ENCODE measurements around the gene TSPAN32.
A peak's percentile ranks its signal among the peaks of the same experiment; 100 is the strongest.

Gene TSPAN32

GRCh38 chr11:2309251-2310072 is 7.6 kb downstream of the TSPAN32 start:
- no peak overlapping the region for H3K4me3 ChIP-seq (ENCODE audit: control insufficient read depth, low read depth, low read length)
- DNase-seq (ENCODE audit: low read depth): no peak
- TF ChIP-seq, protein P1, sequence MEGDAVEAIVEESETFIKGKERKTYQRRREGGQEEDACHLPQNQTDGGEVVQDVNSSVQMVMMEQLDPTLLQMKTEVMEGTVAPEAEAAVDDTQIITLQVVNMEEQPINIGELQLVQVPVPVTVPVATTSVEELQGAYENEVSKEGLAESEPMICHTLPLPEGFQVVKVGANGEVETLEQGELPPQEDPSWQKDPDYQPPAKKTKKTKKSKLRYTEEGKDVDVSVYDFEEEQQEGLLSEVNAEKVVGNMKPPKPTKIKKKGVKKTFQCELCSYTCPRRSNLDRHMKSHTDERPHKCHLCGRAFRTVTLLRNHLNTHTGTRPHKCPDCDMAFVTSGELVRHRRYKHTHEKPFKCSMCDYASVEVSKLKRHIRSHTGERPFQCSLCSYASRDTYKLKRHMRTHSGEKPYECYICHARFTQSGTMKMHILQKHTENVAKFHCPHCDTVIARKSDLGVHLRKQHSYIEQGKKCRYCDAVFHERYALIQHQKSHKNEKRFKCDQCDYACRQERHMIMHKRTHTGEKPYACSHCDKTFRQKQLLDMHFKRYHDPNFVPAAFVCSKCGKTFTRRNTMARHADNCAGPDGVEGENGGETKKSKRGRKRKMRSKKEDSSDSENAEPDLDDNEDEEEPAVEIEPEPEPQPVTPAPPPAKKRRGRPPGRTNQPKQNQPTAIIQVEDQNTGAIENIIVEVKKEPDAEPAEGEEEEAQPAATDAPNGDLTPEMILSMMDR (IDR thresholded peaks at IDR 0.05; ENCODE audit: control insufficient read depth, insufficient read depth, low read depth, low read length, missing control alignments): no peak

GRCh38 chr11:2310073-2310785 is 8.4 kb downstream of the TSPAN32 start:
- no peak for DNase-seq (ENCODE audit: low read depth)
- no peak overlapping the region for H3K4me3 ChIP-seq (ENCODE audit: control insufficient read depth, low read depth, low read length)
- TF ChIP-seq, protein P1 (IDR thresholded peaks at IDR 0.05; ENCODE audit: control insufficient read depth, insufficient read depth, low read depth, low read length, missing control alignments): no peak

DNA sequence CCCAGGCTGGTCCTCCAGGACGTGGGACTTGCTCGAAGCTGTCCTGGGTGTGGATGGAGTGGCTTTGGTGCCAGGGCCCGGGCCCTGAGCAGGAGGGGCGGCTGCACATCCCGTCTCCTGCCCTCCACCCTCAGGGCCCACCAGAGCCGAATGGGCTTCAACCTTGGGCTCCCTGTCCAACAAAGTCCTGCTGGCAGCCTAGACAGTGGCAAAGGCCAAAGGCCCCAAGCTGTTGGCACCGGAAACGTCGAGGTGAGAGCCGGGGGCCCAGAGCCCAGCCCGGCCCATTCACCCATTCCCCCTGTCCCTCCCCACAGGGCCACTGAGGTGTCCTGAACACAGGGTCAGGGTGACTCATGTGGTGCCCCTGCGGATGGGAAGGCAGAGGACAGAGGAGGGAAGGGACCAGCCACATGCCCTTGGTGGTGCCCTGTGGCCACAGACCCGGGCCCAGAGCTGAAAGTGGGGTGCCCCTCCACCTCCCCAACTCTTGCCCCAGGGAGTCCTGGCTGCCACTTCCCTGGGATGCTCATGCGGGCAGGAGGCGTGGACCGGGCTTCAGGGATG is 9.1 kb downstream of the TSPAN32 start:
- no peak overlapping the region for H3K4me3 ChIP-seq (ENCODE audit: control insufficient read depth, low read depth, low read length)
- DNase-seq (ENCODE audit: low read depth): no peak
- TF ChIP-seq, protein P1 (IDR thresholded peaks at IDR 0.05; ENCODE audit: control insufficient read depth, insufficient read depth, low read depth, low read length, missing control alignments): no peak

DNA sequence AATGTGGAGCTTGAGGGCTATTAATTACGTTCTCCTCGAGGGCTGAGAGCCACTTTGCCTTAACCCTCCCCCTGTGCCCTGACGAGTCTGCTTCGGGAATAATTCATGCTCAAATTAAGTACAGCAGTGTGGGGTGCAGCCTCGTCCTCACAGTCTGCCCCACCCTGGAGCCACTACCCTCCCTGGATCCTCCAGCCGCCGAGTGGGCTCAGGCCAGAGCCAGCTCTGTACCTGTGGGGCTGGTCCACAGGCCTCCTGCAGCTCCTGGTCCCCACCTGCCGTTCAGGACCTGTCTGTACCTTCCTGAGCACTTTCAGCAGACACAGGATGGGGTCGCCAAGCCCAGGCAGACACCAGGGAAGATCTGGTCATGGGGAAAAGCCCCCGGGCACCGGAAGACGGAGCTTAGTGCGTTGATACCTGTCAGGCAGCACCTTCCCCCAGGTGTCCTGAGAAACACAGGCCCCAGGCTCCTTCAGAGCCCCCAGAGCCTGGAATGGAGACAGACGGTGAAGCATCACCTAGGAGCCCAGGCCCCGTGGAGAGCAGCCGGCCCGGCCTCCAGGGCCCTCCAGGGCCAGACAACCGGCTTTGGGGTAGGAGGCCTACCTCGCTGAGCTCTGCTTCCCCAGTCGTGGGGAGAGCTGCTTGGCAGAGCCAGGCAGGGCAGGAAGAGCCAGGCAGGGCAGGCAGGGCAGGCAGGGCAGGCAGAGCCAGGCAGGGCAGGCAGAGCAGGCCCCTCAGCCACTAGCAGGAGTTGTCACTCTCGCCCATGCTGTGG is 9.7 kb downstream of the TSPAN32 start:
- TF ChIP-seq, protein P1 (IDR thresholded peaks at IDR 0.05; ENCODE audit: control insufficient read depth, insufficient read depth, low read depth, low read length, missing control alignments): no peak
- no peak overlapping the region for H3K4me3 ChIP-seq (ENCODE audit: control insufficient read depth, low read depth, low read length)
- no peak for DNase-seq (ENCODE audit: low read depth)

GRCh38 chr11:2312232-2313042 is 10.6 kb downstream of the TSPAN32 start:
- peak; percentile 14 for DNase-seq (ENCODE audit: low read depth)
- TF ChIP-seq, protein P1 (IDR thresholded peaks at IDR 0.05; ENCODE audit: control insufficient read depth, insufficient read depth, low read depth, low read length, missing control alignments): no peak
- no peak overlapping the region for H3K4me3 ChIP-seq (ENCODE audit: control insufficient read depth, low read depth, low read length)
